GM10266 (cell line): Measurements from ENCODE around the gene P4HA2.

Experiments used
- DNase-seq: peaks from one replicate; pipeline ENCODE4 v3.0.0; 2012; ENCODE audit errors: extremely low spot score
- TF ChIP-seq, protein P1 (sequence below): IDR thresholded peaks from 2 replicates; pipeline ENCODE4 v1.5.1; 2012; ENCODE audit warnings: mild to moderate bottlenecking, low read depth; ENCODE audit not compliant: control insufficient read depth, insufficient read depth; ENCODE audit errors: missing control alignments

P4HA2 gene

GRCh38 chr5:132267166-132267739 lies 39.6 kb upstream of the P4HA2 start:
- no peak for DNase-seq
- TF ChIP-seq, protein P1, sequence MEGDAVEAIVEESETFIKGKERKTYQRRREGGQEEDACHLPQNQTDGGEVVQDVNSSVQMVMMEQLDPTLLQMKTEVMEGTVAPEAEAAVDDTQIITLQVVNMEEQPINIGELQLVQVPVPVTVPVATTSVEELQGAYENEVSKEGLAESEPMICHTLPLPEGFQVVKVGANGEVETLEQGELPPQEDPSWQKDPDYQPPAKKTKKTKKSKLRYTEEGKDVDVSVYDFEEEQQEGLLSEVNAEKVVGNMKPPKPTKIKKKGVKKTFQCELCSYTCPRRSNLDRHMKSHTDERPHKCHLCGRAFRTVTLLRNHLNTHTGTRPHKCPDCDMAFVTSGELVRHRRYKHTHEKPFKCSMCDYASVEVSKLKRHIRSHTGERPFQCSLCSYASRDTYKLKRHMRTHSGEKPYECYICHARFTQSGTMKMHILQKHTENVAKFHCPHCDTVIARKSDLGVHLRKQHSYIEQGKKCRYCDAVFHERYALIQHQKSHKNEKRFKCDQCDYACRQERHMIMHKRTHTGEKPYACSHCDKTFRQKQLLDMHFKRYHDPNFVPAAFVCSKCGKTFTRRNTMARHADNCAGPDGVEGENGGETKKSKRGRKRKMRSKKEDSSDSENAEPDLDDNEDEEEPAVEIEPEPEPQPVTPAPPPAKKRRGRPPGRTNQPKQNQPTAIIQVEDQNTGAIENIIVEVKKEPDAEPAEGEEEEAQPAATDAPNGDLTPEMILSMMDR = no peak

DNA sequence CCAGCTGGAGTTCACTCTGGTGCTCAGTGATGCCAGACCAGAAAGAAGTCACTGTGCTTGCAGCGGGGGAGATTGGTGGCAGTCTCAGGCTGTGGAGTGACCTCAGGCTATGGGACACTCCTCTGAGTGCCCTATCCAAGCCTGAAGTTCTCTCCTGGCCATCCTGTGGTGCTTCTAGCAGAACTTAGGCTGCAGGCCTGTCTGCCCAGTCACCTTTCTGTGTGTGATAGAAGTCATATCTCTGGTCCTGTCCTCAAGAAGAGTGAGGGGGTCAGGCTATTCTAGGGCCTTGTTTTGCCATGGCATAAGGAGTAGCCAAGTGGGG lies 39.1 kb upstream of the P4HA2 start:
- TF ChIP-seq, protein P1 = no peak
- DNase-seq = no peak

GRCh38 chr5:132266031-132266835 lies 38.6 kb upstream of the P4HA2 start:
- no peak for DNase-seq
- TF ChIP-seq, protein P1 = no peak

- TF ChIP-seq, protein P1 = no peak
- DNase-seq = no peak
These were observed 37.8 kb upstream of the P4HA2 start for GRCh38 chr5:132265336-132266030.

GRCh38 chr5:132264546-132265335 lies 37.1 kb upstream of the P4HA2 start:
- TF ChIP-seq, protein P1 = no peak
- DNase-seq = peak; percentile 16

DNA sequence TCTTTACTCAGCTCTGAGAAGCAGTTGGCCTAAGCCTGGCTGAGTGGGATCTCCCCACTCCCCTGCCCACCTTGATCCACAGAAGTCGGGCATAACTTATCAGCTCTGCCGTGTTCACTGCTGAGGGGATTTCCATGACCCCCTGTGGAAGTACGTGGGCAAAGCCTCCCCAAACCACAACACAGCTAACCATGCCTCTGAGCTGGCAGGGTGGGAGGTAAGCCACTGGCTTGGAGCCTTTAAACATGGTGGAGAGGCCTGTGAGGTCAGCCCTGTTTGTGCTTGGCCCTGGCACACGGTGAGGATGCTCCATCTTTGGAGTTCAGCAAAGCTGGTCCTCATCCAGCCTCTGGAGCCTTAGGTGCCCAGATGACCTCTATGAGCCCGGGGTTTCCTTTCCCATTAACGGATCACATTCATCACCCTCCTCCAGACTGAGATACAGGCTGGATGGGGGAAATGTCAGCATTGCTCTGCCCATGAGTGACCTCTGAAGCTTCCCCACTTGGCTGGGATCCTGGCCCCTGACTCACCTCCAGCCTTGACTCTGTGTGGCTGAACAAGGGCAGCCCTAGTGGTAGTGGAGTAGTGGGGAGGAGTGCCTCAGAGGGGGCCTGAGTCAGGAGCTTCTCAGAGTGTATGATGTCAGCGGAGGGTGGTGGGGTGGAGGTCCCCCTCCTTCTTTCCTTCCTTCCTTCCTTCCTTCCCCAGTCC lies 36.1 kb upstream of the P4HA2 start:
- peak; percentile 23 for DNase-seq

More for the DNA sequence above, 36.1 kb upstream of the P4HA2 start:
- TF ChIP-seq, protein P1 = no peak
